Measurements from ENCODE around the gene PHACTR1. TPM values are rescaled to one million over a fixed set of nuclear protein-coding genes. Genes with fewer than 3 reads are reported as not detected.

The PHACTR1 gene
- total RNA-seq, 1 donor from 2014 or later, result 8.5 TPM

- H3K9ac ChIP-seq (ENCODE audit: low read length), result no peak overlapping the region
- H3K79me2 ChIP-seq (ENCODE audit: insufficient read depth, low read length), result no peaks in the 10 kb centered on the region
- H3K27ac ChIP-seq (ENCODE audit: low read depth, low read length), result no peak overlapping the region
- H2AFZ ChIP-seq (ENCODE audit: low read depth, low read length), result no peak overlapping the region
- no peaks in the 10 kb centered on the region for H3K27me3 Mint-ChIP-seq (ENCODE audit: low read depth, unreplicated experiment)
- peaks cover under 1% of the 10 kb centered on the region for H3K4me1 ChIP-seq (ENCODE audit: insufficient read depth, low read length)
- peaks cover 3% of the 10 kb centered on the region for H3K9me3 Mint-ChIP-seq (ENCODE audit: unreplicated experiment)
- no peaks in the 10 kb centered on the region for H4K20me1 ChIP-seq (ENCODE audit: insufficient read depth, low read length)
- no peaks in the 10 kb centered on the region for H3K27me3 ChIP-seq (ENCODE audit: insufficient read depth, low read length)
- H3K36me3 Mint-ChIP-seq (ENCODE audit: low read depth, unreplicated experiment), result peaks cover 8% of the 10 kb centered on the region
- no peaks in the 10 kb centered on the region for H3K36me3 ChIP-seq (ENCODE audit: insufficient read depth, low read length)
- peaks cover 5% of the 10 kb centered on the region for H3K4me1 Mint-ChIP-seq (ENCODE audit: low read depth, unreplicated experiment)
- no peaks in the 10 kb centered on the region for H3K9me3 ChIP-seq (ENCODE audit: insufficient read depth, low read depth, low read length)
- TF ChIP-seq CTCF (IDR thresholded peaks at IDR 0.05; ENCODE audit: insufficient read depth, low read depth, low read length) (no peak), EZH2 (IDR thresholded peaks at IDR 0.05; ENCODE audit: insufficient read depth, low read length) (no peak)
- no peak overlapping the region for H3K27ac Mint-ChIP-seq (ENCODE audit: unreplicated experiment)
- DNase-seq (ENCODE audit: low read depth) (no peak), FAIRE-seq (no peak)
- H3K4me2 ChIP-seq (ENCODE audit: low read length), result no peak overlapping the region
- no peak overlapping the region for H3K4me3 ChIP-seq (ENCODE audit: insufficient read depth, low read depth, low read length)
- H3K4me3 Mint-ChIP-seq (ENCODE audit: unreplicated experiment), result no peak overlapping the region
Measured at GRCh38 chr6:13212096-13212495, 495.5 kb downstream of the PHACTR1 start.

- TF ChIP-seq CTCF (IDR thresholded peaks at IDR 0.05; ENCODE audit: insufficient read depth, low read depth, low read length) (no peak), EZH2 (IDR thresholded peaks at IDR 0.05; ENCODE audit: insufficient read depth, low read length) (no peak)
- DNase-seq (ENCODE audit: low read depth), result no peak
- Histone ChIP-seq H3K9me3 (ENCODE audit: insufficient read depth, low read depth, low read length) (no peaks in the 10 kb centered on the region), H3K27ac (ENCODE audit: low read depth, low read length) (no peak overlapping the region), H3K4me3 (ENCODE audit: insufficient read depth, low read depth, low read length) (no peak overlapping the region), H4K20me1 (ENCODE audit: insufficient read depth, low read length) (no peaks in the 10 kb centered on the region), H3K36me3 (ENCODE audit: insufficient read depth, low read length) (no peaks in the 10 kb centered on the region), H3K9ac (ENCODE audit: low read length) (no peak overlapping the region), H2AFZ (ENCODE audit: low read depth, low read length) (no peak overlapping the region), H3K4me2 (ENCODE audit: low read length) (no peak overlapping the region), H3K4me1 (ENCODE audit: insufficient read depth, low read length) (peaks cover 4% of the 10 kb centered on the region), H3K79me2 (ENCODE audit: insufficient read depth, low read length) (no peaks in the 10 kb centered on the region), H3K27me3 (ENCODE audit: insufficient read depth, low read length) (no peaks in the 10 kb centered on the region)
- no peak overlapping the region for H3K4me3 Mint-ChIP-seq (ENCODE audit: unreplicated experiment)
- peaks cover 8% of the 10 kb centered on the region for H3K36me3 Mint-ChIP-seq (ENCODE audit: low read depth, unreplicated experiment)
- FAIRE-seq, result no peak
- no peak overlapping the region for H3K27ac Mint-ChIP-seq (ENCODE audit: unreplicated experiment)
- H3K4me1 Mint-ChIP-seq (ENCODE audit: low read depth, unreplicated experiment), result peaks cover 9% of the 10 kb centered on the region
- H3K9me3 Mint-ChIP-seq (ENCODE audit: unreplicated experiment), result peaks cover 3% of the 10 kb centered on the region
- H3K27me3 Mint-ChIP-seq (ENCODE audit: low read depth, unreplicated experiment), result no peaks in the 10 kb centered on the region
Measured at GRCh38 chr6:13212538-13212937, 496.0 kb downstream of the PHACTR1 start.

- no peak overlapping the region for H3K27ac Mint-ChIP-seq (ENCODE audit: unreplicated experiment)
- Histone ChIP-seq H3K27me3 (ENCODE audit: insufficient read depth, low read length) (no peaks in the 10 kb centered on the region), H3K4me2 (ENCODE audit: low read length) (no peak overlapping the region), H3K4me3 (ENCODE audit: insufficient read depth, low read depth, low read length) (no peak overlapping the region), H3K36me3 (ENCODE audit: insufficient read depth, low read length) (no peaks in the 10 kb centered on the region), H4K20me1 (ENCODE audit: insufficient read depth, low read length) (no peaks in the 10 kb centered on the region), H3K27ac (ENCODE audit: low read depth, low read length) (no peak overlapping the region), H3K9ac (ENCODE audit: low read length) (no peak overlapping the region), H3K4me1 (ENCODE audit: insufficient read depth, low read length) (peaks cover 10% of the 10 kb centered on the region), H2AFZ (ENCODE audit: low read depth, low read length) (no peak overlapping the region), H3K9me3 (ENCODE audit: insufficient read depth, low read depth, low read length) (no peaks in the 10 kb centered on the region), H3K79me2 (ENCODE audit: insufficient read depth, low read length) (no peaks in the 10 kb centered on the region)
- no peaks in the 10 kb centered on the region for H3K27me3 Mint-ChIP-seq (ENCODE audit: low read depth, unreplicated experiment)
- FAIRE-seq, result no peak
- TF ChIP-seq CTCF (IDR thresholded peaks at IDR 0.05; ENCODE audit: insufficient read depth, low read depth, low read length) (no peak), EZH2 (IDR thresholded peaks at IDR 0.05; ENCODE audit: insufficient read depth, low read length) (no peak)
- H3K4me3 Mint-ChIP-seq (ENCODE audit: unreplicated experiment), result no peak overlapping the region
- peaks cover 3% of the 10 kb centered on the region for H3K9me3 Mint-ChIP-seq (ENCODE audit: unreplicated experiment)
- no peak for DNase-seq (ENCODE audit: low read depth)
- H3K4me1 Mint-ChIP-seq (ENCODE audit: low read depth, unreplicated experiment), result peaks cover 13% of the 10 kb centered on the region
- peaks cover 7% of the 10 kb centered on the region for H3K36me3 Mint-ChIP-seq (ENCODE audit: low read depth, unreplicated experiment)
Measured at GRCh38 chr6:13215390-13215789, 498.8 kb downstream of the PHACTR1 start.

All from astrocyte (in vitro differentiated cells and primary cell).